Stimulated activated CD8-positive, alpha-beta memory T cell treated with anti-CD3 and anti-CD28 coated beads, Interleukin-15, amount 100 ng/mL, for 1 hour (primary cell): Measurements from ENCODE around the gene PACS1.
"Not testable (repeated sequence)": the region's sequence is repeated elsewhere in the genome, so short reads cannot be mapped to it uniquely, and the experiment has no call there.

ENCODE experiments used
- DNase-seq: peaks from one replicate; pipeline ENCODE4 v3.0.0-alpha.2; 2020; ENCODE audit warnings: low read depth

The PACS1 gene

DNA sequence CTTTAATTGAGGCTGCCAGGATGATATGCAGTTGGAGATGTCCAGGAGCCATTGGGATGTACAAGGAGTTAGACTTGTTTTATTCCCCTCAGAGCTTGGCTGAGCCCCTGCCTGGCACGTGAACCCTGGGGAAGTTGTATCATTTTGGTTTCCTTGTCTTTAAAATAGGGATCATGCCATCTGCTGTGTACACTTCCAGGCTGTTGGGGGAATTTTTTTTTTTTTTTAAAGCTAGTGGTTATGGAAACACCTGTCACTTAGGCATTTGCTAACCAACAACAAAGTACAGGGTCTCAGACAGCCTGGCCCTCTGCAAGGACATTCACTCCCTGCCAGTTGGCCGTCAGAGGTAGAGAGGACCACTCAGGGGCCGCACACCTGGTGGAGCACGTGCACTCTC lies 189.9 kb downstream of the PACS1 start:
- DNase-seq, result no peak

DNA sequence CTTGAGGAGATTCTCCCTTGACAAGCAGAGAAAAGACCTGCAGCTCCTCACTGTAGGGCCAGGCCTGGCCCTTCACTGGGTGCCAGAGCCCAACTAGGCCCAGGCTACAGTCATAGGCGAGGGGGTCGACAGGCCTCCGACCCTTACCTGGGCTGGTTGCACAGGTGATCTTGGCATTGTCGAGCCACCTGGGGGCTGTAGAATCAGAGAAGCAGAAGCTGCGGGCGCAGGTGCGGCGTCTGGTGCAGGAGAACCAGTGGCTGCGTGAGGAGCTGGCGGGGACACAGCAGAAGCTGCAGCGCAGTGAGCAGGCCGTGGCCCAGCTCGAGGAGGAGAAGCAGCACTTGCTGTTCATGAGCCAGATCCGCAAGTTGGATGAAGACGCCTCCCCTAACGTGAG lies 191.5 kb downstream of the PACS1 start:
- DNase-seq, result no peak

DNA sequence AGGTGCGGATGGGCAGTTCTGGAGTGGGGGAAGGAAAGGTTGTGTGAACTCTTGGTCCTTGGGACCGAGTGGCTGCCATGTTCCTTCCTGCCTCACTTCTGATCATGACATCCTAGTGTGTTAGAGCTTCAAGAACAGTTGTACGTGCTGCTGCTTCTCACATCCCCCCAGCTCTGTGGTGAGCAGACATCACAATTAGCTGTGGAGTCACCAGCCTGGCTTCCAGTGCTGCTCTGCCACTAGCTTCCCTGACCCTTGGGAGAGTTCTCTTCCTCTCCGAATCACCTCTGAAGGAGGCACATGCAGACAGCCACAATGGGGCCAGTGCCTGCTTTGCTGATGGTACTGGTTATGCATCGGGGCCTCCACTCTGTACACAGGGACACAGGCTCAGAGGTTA lies 192.1 kb downstream of the PACS1 start:
- no peak for DNase-seq

DNA sequence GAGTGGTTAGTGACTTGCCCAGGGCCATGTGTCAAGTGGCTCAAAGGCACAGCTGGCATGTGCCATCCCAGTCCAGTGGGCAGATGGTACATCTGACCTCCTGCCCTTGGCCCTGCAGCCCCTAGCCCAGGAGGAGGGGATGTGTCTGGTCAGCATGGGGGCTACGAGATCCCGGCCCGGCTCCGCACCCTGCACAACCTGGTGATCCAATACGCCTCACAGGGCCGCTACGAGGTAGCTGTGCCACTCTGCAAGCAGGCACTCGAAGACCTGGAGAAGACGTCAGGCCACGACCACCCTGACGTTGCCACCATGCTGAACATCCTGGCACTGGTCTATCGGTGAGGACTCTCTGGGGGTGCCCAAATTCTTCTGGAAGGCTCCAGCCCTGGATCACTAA lies 192.6 kb downstream of the PACS1 start:
- no peak for DNase-seq

DNA sequence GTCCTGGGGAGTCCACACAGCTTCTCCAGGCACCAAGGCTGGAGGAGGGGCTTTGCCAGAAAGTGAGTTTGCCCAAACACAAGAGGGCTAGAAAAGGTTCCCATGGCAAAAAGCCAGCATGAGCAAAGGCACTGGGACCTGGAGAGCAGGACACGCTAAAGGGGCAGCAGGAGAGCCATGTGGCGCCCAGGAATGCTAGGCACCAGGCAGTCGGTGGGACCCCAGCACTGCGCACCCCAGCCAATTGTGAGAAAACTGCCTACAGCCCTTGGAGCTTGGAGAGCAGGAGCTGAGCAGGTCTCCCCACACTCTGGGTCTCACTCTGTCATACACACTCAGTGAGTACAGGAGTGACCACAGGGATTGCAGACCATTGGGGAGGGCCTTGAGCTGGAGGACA lies 193.2 kb downstream of the PACS1 start:
- DNase-seq, result no peak

DNA sequence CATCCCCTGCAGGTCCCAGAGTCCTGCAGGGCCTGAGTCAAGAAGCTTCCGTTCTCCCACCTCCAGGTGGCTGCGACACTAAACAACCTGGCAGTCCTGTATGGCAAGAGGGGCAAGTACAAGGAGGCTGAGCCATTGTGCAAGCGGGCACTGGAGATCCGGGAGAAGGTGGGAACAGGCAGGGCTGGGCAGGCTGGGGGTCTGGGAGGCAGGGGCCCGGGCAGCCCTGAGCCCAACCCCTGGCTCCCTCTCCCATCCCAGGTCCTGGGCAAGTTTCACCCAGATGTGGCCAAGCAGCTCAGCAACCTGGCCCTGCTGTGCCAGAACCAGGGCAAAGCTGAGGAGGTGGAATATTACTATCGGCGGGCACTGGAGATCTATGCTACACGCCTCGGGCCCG lies 193.7 kb downstream of the PACS1 start:
- no peak for DNase-seq

DNA sequence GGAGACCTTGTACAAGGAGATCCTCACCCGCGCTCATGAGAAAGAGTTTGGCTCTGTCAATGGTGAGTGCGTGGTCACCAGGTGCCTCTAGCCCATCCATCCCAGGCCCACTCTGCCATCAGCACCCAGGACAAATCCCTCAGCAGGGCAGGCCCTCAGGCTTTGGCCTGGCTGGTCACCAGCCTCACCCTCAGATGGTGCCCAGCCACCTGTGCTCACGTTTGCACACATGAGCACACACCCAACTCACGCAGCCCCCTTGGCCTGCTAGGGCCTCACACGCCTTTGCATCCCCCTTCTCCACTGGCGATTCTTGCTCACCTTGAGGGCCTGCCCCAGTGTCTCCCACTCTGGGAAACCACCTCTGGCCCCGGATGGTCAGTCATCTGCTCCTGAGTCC lies 194.3 kb downstream of the PACS1 start:
- DNase-seq, result no peak

DNA sequence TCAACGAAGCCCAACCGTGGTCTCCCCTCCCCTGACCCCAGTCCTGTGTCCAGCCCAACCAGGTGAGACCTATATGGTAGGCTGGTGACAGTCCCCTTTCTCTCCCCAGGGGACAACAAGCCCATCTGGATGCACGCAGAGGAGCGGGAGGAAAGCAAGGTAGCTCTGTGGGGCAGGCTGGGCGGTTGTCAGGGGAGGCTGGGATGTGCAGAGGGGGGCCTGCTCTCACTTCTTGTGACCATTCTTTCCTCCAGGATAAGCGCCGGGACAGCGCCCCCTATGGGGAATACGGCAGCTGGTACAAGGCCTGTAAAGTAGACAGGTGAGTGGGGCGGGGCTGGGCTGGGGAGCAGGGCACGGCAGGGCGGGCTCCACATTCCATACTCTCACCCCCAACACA lies 194.8 kb downstream of the PACS1 start:
- no peak for DNase-seq

DNA sequence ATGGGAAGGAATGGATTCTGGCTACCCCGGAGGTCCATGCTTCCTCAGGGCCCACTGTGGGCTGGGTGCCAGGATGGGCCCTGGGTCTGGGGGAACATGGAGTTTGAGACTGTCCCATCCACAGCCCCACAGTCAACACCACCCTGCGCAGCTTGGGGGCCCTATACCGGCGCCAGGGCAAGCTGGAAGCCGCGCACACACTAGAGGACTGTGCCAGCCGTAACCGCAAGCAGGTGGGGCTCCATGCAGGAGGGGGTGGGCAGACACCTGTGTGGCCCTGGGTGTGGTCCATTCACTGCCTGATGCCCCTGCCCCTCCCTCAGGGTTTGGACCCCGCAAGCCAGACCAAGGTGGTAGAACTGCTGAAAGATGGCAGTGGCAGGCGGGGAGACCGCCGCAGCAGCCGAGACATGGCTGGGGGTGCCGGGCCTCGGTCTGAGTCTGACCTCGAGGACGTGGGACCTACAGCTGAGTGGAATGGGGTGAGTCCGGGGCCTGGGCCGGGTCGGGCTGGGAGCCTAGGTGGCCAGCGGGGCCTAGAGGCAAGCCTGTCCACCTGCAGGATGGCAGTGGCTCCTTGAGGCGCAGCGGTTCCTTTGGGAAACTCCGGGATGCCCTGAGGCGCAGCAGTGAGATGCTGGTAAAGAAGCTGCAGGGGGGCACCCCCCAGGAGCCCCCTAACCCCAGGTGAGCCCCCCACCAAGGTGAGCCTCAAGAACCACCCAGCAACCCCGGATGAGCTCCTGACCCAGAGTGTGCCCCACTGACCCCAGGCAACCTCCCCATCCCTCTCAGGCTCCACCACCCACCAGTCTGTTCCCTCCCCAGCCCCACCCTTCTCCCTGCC lies 195.7 kb downstream of the PACS1 start:
- DNase-seq, result no peak

DNA sequence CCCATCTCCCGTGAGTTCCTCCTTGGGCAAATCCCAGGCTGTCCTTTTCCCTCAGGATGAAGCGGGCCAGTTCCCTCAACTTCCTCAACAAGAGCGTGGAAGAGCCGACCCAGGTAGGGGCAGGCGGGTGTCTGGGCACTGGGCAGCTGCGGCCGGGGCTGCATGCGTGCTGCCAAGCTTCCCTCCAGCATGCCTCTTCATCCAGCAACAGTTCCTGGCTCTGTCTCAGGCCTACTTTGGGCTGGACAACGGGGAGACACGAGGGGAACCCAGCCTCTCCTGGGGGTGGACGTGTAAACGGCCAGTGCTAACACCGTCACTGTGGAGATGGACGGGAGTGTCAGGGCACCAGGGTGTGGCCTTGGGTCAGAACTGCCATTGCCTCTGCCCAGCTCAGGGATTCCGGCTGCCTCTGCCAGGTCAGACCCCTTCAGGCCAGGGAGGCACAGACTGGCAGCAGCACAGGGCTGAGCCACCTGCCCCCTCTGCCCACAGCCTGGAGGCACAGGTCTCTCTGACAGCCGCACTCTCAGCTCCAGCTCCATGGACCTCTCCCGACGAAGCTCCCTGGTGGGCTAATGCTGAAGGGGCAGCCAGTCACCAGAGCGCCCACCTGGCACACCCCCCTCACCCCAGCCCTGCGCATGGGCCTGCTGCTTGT lies 196.4 kb downstream of the PACS1 start:
- no peak for DNase-seq

DNA sequence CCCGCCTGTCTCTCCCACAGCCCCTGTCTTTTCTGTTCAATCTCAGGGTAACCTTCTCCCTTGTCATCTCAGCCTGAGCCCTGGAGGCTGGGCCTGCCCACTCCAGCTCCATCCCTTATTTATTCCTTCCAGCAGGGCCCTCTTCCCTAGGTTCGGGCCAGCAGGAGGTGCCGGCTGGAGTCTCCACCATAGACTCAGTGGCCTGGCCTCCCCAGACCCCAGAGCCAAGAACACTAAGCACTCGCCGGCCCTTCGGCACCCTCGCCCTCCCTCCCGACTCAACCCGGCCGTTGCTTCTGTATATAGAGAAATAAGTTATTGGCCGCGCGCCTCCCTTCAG lies 196.9 kb downstream of the PACS1 start:
- DNase-seq, result no peak

DNA sequence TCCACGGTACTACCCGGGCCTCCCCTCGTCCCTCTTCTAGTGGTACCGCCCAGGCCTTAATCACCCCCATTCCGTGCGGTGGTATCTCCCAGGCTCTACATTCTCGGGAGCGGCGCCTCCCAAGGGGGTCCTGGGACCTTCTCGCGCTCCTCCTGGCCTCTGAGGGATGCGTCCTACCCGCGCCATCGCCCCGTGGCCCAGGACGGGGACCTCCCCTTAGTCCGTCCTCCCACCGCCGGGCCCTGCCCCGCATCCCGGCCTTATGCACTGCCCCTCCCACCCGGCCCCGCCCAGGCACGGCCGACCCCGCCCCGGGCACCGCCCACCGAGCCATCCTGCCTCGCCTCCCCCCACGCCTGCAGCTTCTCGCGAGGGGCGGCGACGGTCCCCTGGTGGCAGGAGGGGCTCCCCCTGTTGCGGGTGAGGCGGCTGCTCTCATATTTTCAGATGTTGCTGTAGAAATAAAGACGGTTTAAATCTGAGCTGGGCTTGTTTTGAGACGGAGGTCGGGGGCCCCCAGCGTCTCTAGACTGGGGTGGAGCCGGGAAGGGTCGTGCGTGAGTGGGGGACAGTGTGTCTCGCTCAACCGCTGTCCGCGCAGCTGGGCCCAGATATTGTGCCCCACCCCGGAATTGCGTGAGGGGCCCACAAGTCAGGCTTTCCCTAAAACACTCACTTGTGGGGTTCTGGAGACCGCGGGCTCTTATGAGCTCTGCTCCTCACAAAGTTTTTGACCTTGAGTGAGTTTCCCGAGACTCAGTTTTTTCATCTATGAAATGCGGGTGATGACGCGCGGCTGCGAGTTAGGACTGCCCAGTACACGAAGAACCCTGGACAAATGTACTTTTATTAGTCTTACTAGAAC lies 197.5 kb downstream of the PACS1 start:
- DNase-seq, result peak; percentile 73

DNA sequence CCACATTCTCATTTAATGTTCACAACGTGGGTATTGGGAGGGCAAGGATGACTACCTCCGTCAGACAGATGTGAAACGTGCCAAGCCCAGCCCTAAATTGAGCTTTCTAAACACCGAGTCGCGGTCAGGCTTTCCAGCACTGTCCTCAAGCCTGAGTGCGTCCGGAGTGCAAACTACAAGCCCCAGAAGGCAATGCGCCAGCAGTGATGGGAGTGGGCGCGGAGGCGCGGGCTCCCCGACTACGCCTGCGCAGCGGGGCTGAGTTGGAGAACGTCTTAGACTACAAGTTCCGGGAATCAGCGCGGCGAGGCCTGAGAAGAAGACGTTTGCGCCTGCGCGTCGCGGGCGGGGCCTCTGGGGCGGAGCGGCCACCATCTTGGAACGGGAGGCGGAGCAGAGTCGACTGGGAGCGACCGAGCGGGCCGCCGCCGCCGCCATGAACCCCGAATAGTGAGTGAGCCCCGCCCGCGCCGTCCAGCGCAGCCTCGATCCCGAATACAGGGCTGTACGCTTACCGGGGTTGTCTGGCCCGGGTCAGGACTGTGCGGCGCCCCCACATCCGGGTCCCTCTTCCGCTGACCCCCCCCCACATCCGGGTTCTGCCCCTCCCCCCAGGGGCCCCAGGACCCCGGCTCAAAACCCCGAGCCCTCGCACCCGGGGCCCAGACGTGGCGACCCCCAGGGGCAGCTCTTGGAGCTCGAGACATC lies 198.3 kb downstream of the PACS1 start, which contains the start of gene RAB1B:
Gene RAB1B, plus strand, starts transcription at position 396 of the 708 bp plus-strand sequence. Its CDS starts 41 bp downstream, at position 437.
- DNase-seq, result peak; percentile 99

DNA sequence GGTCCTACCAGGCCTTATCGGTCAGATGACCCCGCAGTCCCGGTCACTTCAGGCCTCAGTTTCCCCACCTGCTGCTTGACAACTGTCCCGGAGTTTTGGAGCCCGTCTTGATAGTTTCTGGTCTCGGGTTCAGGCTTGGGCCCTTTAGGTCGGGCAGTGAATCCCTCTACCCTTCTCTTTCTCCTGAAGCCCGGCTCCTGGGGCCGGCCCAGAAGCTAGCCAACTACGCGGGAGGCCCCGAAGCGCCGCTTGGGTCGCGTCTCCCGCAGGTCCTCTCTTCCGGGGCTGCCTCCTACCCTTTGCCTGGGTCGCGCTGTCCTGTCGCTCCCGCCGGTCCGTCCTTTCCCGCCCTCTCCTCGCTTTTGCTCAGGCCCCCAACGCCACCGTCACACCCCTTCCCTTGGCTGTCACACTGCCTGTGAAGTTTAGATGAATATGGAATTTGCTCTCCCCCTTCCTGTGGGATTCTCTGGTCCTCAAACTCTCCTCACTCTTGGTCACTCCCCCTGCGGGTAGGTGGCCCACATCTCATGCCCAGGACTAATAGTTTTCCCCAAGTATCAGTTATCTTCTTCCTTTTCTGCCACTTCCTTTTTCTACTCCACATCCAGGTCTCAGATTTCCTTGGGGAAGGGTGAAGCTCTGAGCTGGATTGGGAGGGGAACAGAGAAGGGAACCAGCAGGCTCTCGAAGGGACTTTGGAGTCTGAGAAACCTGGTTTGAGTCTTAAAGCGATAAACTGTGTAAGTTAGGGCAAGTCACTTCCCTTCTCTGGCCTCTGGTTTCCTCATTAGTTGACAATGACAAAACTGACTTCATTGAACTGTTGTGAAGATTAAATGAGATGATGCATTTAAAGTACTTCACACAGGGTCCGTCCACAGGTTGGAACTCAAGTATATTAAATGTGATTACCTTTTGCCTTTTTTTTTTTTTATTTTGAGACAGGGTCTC lies 199.2 kb downstream of the PACS1 start:
- DNase-seq, result no peak

DNA sequence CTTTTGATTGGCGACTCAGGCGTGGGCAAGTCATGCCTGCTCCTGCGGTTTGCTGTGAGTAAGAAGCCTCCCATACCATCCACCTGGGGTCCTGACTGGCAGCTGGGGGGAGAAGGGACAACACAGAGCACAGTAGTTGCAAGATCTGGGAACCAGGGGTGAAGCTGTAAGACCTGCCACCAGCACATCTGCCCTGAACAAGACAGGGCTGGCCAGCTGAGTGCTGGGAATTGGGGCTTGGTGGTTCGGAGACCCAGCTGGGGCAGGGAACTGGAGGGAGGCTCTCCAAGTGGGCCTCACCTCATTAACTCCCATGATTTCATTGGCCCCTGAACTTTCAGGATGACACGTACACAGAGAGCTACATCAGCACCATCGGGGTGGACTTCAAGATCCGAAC lies 201.7 kb downstream of the PACS1 start:
- DNase-seq, result no peak

DNA sequence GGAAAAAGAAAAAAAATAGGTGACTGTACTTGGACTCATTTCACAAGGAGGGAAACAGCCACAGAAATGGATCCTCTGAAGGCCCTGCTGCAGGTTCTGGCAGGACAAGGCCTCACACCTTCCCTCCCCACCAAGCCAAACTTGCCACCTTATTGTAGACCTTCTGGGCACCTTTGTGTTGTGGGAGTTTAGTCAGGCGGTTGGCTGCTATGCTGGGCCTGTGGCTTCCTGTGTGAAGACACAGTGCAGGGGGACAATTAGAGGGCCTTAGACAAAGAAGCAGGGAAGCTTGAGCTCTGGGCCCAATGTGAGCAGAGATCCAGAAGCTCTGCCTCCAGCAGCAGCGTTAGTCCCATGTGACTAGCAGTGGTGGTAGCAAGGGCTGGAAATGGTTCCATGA lies 202.5 kb downstream of the PACS1 start:
- DNase-seq, result no peak

DNA sequence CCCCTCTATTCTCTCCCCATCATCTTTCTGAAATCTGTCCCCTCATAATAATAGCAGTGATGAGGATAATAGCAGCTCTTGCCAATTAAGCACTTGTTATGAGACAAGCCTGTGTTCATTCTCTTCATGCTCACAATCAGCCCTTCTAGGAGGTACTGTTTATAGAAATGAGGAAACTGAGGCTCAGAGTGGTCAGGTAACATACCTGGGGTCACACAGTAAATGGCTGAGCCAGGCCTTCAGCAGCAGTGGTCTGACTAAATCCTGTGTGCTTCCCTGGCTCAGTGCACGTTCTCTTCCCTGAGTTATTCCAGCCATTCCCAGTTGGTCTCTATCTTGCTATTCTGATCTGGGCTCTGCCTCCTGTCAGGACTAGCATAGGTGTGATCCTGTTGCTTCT lies 204.1 kb downstream of the PACS1 start:
- no peak for DNase-seq

DNA sequence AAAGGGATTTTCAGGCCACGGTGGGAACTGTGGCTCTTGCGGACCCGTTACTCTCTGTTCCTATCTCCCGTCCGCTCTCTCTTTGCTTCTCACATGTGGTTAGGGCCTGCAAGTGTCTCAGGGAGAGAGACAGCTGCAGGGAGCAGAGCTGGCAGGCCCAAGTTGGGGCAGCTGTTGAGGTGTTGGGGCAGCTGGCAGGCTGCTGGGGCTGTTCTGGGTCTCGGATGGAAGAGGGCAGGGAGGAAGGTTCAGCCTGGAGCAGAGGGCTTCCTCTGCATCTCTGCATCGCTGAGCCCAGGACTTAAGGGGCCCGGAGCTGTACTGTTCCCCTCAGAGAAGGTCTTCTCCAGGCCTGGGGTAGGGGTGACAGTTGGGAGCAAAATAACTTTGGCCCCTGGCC lies 205.3 kb downstream of the PACS1 start:
- DNase-seq, result no peak

DNA sequence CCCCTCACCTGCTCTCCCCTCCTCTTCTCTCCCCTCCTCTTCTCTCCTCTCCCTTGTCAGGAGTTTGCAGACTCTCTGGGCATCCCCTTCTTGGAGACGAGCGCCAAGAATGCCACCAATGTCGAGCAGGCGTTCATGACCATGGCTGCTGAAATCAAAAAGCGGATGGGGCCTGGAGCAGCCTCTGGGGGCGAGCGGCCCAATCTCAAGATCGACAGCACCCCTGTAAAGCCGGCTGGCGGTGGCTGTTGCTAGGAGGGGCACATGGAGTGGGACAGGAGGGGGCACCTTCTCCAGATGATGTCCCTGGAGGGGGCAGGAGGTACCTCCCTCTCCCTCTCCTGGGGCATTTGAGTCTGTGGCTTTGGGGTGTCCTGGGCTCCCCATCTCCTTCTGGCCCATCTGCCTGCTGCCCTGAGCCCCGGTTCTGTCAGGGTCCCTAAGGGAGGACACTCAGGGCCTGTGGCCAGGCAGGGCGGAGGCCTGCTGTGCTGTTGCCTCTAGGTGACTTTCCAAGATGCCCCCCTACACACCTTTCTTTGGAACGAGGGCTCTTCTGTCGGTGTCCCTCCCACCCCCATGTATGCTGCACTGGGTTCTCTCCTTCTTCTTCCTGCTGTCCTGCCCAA lies 206.0 kb downstream of the PACS1 start:
- DNase-seq, result no peak

DNA sequence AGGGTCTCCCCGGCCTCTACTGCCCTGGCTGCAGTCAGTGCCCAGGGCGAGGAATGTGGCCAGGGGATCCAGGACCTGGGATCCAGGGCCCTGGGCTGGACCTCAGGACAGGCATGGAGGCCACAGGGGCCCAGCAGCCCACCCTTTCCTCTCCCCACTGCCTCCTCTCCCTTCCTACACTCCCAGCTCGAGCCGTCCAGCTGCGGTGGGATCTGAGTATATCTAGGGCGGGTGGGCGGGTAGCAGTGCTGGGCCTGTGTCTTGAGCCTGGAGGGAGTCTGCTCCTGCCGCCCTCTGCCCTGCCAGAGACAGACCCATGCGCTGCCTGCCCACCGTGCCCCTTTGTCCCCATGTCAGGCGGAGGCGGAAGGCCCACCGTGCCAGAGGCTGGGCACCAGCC lies 206.5 kb downstream of the PACS1 start:
- DNase-seq, result not testable (repeated sequence)
